Activated T-cell treated with anti-CD3 and anti-CD28 coated beads for 1 hour (primary cell): ENCODE measurements around the gene TSKS.

Source experiments
- DNase-seq: peaks from one replicate; pipeline ENCODE4 v3.0.0-alpha.2; 2020; ENCODE audit warnings: low read depth

The TSKS gene

GRCh38 chr19:49763230-49763629 lies at the start of gene TSKS:
TSS of gene TSKS (minus strand) at chr19:49763306. CDS start at chr19:49763247, 59 bp downstream.
- no peak for DNase-seq

GRCh38 chr19:49812452-49812996 lies 49.4 kb upstream of the TSKS start:
- DNase-seq: no peak

- no peak for DNase-seq
Measured at GRCh38 chr19:49811328-49811727, 48.2 kb upstream of the TSKS start.

GRCh38 chr19:49809941-49810389 lies 46.9 kb upstream of the TSKS start:
- DNase-seq: no peak

GRCh38 chr19:49809160-49809940 lies 46.2 kb upstream of the TSKS start:
- peak; percentile 41 for DNase-seq

- DNase-seq: peak; percentile 89
Measured at GRCh38 chr19:49808711-49809159, 45.6 kb upstream of the TSKS start.

- no peak for DNase-seq
Measured at GRCh38 chr19:49807904-49808675, 45.0 kb upstream of the TSKS start.

- DNase-seq: no peak
Measured at GRCh38 chr19:49807058-49807903, 44.2 kb upstream of the TSKS start.

- DNase-seq: no peak
Measured at GRCh38 chr19:49806620-49806959, 43.5 kb upstream of the TSKS start.

GRCh38 chr19:49805822-49806619 lies 42.9 kb upstream of the TSKS start:
- DNase-seq: no peak

- DNase-seq: no peak
Measured at GRCh38 chr19:49803529-49803856, 40.4 kb upstream of the TSKS start.

- DNase-seq: no peak
Measured at GRCh38 chr19:49802836-49803528, 39.9 kb upstream of the TSKS start.

- DNase-seq: no peak
Measured at GRCh38 chr19:49801966-49802661, 39.0 kb upstream of the TSKS start.

- DNase-seq: no peak
Measured at GRCh38 chr19:49801401-49801888, 38.3 kb upstream of the TSKS start.

- DNase-seq: no peak
Measured at GRCh38 chr19:49800771-49801170, 37.7 kb upstream of the TSKS start.

GRCh38 chr19:49799798-49800376 lies 36.8 kb upstream of the TSKS start:
- DNase-seq: no peak

- DNase-seq: no peak
Measured at GRCh38 chr19:49799271-49799797, 36.2 kb upstream of the TSKS start.

GRCh38 chr19:49798574-49798973 lies 35.5 kb upstream of the TSKS start:
- no peak for DNase-seq

- no peak for DNase-seq
Measured at GRCh38 chr19:49795615-49796014, 32.5 kb upstream of the TSKS start.

GRCh38 chr19:49793561-49793840 lies 30.4 kb upstream of the TSKS start:
- DNase-seq: no peak
